Tibial artery (tissue), 4 donors: ENCODE results near the gene PACS2.

Experiments
- DNase-seq, 2 donors: peaks; one replicate each; pipeline ENCODE4 v3.0.0-alpha.2; 2019
- H3K27ac ChIP-seq, 2 donors: fragments of 200-600 bp; sonication (generic) in 1 of 2; 1 replicate in 1 of 2; 2 replicates in 1 of 2; pipeline ENCODE4 v1.5.1; 2018 to 2019; ENCODE audit warnings: mild to moderate bottlenecking in 1 of 2
- H3K27me3 ChIP-seq, 2 donors: fragments of 200-600 bp; sonication (generic) in 1 of 2; one replicate each; pipeline versions ENCODE4 v1.5.1 to v1.6.0; 2016 to 2019
- H3K36me3 ChIP-seq, 3 donors: fragments of 200-600 bp; sonication (generic) in 2 of 3; one replicate each; pipeline ENCODE4 v1.5.1; 2016 to 2019; ENCODE audit warnings: mild to moderate bottlenecking in 2 of 3
- H3K4me1 ChIP-seq, 4 donors: fragments of 200-600 bp; sonication (generic) in 2 of 4; 1 replicate in 3 of 4; 2 replicates in 1 of 4; pipeline ENCODE4 v1.5.1; 2016 to 2019
- H3K4me3 ChIP-seq, 2 donors: fragments of 200-600 bp; sonication (generic) in 1 of 2; 1 replicate in 1 of 2; 2 replicates in 1 of 2; pipeline ENCODE4 v1.5.1; 2018 to 2019; ENCODE audit warnings: mild to moderate bottlenecking in 2 of 2
- H3K9me3 ChIP-seq, 3 donors: fragments of 200-600 bp; sonication (generic) in 1 of 3; one replicate each; pipeline ENCODE4 v1.5.1; 2016 to 2019
- intact Hi-C: fragments of 100-400 bp; cut with DNase I; formaldehyde crosslinking; loops from one replicate; pipeline ENCODE4 v1.15.0; 2023; ENCODE audit warnings: low total_unique reads
- TF ChIP-seq, protein P1 (sequence below), 2 experiments: fragments of 200-600 bp in 1 of 2; fragments of 450-650 bp in 1 of 2; IDR thresholded peaks; one replicate each; pipeline ENCODE4 v1.5.1; 2017 to 2019; ENCODE audit warnings: antibody characterized with exemption in 2 of 2, mild to moderate bottlenecking in 1 of 2, moderate library complexity in 1 of 2

Gene PACS2

DNA sequence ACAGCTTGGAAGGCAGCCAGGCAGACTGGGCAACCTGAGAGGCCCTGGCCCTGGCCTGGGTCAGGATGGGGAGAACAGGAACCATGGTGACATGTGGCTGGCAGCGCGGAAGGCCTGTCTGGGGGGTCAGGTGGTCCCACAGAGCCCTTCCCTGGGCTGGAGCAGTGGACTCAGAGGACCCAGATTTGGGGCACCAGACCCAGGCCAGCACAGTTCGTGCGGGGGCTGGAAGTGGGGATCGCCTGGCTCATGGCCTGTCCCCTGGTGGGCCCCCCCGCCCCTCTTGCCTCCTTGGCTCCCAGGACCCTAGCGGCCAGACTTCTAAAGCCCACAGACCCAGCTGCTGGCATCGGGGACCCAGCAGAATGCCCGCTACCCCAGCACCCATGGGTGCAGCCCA, 126.4 kb downstream of the PACS2 start:
- no peaks in the 10 kb centered on the region for H3K27me3 ChIP-seq
- no peak overlapping the region for H3K27ac ChIP-seq
- TF ChIP-seq, protein P1, sequence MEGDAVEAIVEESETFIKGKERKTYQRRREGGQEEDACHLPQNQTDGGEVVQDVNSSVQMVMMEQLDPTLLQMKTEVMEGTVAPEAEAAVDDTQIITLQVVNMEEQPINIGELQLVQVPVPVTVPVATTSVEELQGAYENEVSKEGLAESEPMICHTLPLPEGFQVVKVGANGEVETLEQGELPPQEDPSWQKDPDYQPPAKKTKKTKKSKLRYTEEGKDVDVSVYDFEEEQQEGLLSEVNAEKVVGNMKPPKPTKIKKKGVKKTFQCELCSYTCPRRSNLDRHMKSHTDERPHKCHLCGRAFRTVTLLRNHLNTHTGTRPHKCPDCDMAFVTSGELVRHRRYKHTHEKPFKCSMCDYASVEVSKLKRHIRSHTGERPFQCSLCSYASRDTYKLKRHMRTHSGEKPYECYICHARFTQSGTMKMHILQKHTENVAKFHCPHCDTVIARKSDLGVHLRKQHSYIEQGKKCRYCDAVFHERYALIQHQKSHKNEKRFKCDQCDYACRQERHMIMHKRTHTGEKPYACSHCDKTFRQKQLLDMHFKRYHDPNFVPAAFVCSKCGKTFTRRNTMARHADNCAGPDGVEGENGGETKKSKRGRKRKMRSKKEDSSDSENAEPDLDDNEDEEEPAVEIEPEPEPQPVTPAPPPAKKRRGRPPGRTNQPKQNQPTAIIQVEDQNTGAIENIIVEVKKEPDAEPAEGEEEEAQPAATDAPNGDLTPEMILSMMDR (IDR thresholded peaks at IDR 0.05) = no peak
- intact Hi-C loops = no loop called here
- H3K36me3 ChIP-seq = peaks cover 0 to 52% (median 14%) of the 10 kb centered on the region in 3 donors
- no peak overlapping the region for H3K4me3 ChIP-seq
- no peak for DNase-seq
- no peaks in the 10 kb centered on the region for H3K9me3 ChIP-seq
- peaks cover 0 to 14% (median 4%) of the 10 kb centered on the region in 4 donors for H3K4me1 ChIP-seq

DNA sequence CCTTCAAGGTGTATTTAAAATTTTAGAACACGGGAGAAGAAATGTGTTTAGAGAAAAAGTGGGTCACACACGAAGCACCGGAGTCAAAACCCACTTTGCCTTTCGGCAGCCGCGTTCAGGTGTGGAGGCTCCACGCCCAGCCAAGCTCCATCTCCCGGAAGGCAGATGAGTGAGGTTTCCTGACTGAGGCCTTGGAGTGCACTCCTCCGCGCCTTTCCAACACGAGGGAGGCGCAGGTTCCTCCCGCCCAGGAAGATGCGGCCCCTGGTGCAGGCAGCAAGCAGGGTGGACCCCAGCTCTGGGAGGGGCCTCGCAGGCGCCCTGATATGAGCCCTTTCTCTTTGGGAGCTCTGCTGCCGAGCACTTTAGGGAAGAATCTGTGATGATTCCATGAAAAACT, 127.6 kb downstream of the PACS2 start:
- H3K27me3 ChIP-seq = no peaks in the 10 kb centered on the region
- TF ChIP-seq, protein P1 (IDR thresholded peaks at IDR 0.05) = no peak
- H3K4me1 ChIP-seq = peaks cover 0 to 14% (median 0%) of the 10 kb centered on the region in 4 donors
- DNase-seq = no peak
- H3K36me3 ChIP-seq = peaks cover 0 to 60% (median 14%) of the 10 kb centered on the region in 3 donors
- H3K27ac ChIP-seq = no peak overlapping the region
- H3K4me3 ChIP-seq = no peak overlapping the region
- intact Hi-C loops = no loop called here
- no peaks in the 10 kb centered on the region for H3K9me3 ChIP-seq

DNA sequence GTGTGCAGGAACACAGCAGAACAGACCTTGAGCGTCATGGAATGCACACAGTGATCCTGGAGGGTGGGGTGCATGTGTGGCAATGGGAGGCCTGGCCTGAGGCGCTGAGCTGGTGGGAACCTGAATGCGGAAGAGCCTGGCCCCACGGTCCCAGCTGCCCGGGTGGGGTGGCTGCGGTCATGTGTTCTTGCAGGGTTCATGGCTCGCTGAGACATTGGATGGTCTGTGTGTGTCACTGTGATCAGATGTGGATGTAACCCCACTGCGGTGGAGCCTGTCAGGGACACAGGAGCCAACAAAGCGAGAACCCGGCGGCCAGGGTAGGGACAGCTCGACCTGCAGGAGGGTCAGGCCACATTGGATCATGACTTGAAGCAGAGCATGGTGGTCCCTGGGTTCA, 128.3 kb downstream of the PACS2 start:
- intact Hi-C loops = no loop called here
- Histone ChIP-seq H3K36me3 (peaks cover 0 to 55% (median 14%) of the 10 kb centered on the region in 3 donors), H3K9me3 (no peaks in the 10 kb centered on the region), H3K4me3 (no peak overlapping the region), H3K27ac (no peak overlapping the region), H3K27me3 (no peaks in the 10 kb centered on the region), H3K4me1 (peaks cover 0 to 8% (median under 1%) of the 10 kb centered on the region in 4 donors)
- DNase-seq = no peak
- TF ChIP-seq, protein P1 (IDR thresholded peaks at IDR 0.05) = no peak

DNA sequence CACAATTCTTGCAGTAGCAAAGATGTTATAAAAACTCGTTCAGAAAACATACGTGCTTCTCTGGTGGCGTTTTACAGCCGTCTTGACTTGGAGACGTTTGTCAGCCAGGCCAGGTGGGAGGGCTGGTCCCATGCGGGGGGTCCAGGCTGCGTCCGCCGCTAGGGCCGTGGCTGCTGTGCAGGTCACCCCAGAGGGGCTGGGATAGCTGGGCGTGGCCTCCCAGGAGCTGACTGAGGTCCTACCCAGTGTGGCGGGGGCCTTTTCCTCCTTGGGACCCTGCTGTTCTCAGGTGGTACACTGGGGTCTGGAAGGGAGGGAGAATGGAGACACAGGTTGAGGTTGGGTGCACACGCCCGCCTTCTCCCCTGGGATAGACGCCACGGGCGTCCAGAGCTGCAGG, 130.3 kb downstream of the PACS2 start:
- DNase-seq = no peak
- intact Hi-C loops = loop anchor here (5.0 kb wide), 2 partner anchors 78 to 82 kb away; partner anchors contain the start of gene TMEM121
- peaks cover 0 to 45% (median 12%) of the 10 kb centered on the region in 3 donors for H3K36me3 ChIP-seq
- H3K27me3 ChIP-seq = no peaks in the 10 kb centered on the region
- peaks cover 0 to 16% (median 12%) of the 10 kb centered on the region in 4 donors for H3K4me1 ChIP-seq
- TF ChIP-seq, protein P1 (IDR thresholded peaks at IDR 0.05) = no peak
- no peak overlapping the region for H3K27ac ChIP-seq
- no peak overlapping the region for H3K4me3 ChIP-seq
- H3K9me3 ChIP-seq = no peaks in the 10 kb centered on the region

DNA sequence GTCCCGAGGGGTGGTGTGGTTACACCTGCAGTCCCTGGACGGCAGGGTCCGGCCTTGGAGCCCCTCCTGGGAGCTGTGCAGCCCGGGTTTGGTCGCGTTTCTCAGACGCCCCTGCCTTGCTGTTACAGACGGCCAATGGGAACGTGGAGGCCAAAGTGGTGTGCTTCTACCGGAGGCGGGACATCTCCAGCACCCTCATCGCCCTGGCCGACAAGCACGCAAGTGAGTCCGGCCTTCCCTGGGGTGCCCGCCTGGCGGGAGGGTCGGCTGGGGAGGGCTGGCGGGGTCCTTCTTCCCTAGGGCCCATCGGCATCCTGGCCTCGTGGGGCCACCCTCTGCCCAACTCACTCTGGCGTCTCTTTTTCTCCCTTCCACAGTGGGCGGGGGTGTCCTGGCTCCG, 130.7 kb downstream of the PACS2 start:
- H3K9me3 ChIP-seq = no peaks in the 10 kb centered on the region
- H3K27ac ChIP-seq = no peak overlapping the region
- intact Hi-C loops = loop anchor here (5.0 kb wide), 2 partner anchors 78 to 82 kb away; partner anchors contain the start of gene TMEM121
- no peak for DNase-seq
- TF ChIP-seq, protein P1 (IDR thresholded peaks at IDR 0.05) = no peak
- no peaks in the 10 kb centered on the region for H3K27me3 ChIP-seq
- no peak overlapping the region for H3K4me3 ChIP-seq
- peaks cover 0 to 46% (median 12%) of the 10 kb centered on the region in 3 donors for H3K36me3 ChIP-seq
- H3K4me1 ChIP-seq = peaks cover 0 to 16% (median 12%) of the 10 kb centered on the region in 4 donors
